GM12878 (cell line): ENCODE measurements around the gene ACSF3. TPM values are rescaled to one million over a fixed set of nuclear protein-coding genes. Genes with fewer than 3 reads are reported as not detected.

Experiments used
- ATAC-seq: fragments of 200-7000 bp; cut with Tn5 transposase; 3 replicates; pipeline ENCODE4 v1.9.1; 2020; ENCODE audit warnings: mild to moderate bottlenecking, moderate library complexity
- BruUV-seq: library from RNA; stranded (reverse); fragments of 400-500 nt; replicated peaks from 2 replicates; lab custom pipeline; 2021; lab: Mats Ljungman, UMichigan
- CTCF ChIA-PET: fragments of 300-600 bp; sonication (Branson Sonifier 250); formaldehyde crosslinking; extraction: SDS; loops from one replicate; lab custom pipeline; 2021; ENCODE audit warnings: inconsistent platforms; lab: Yijun Ruan, JAX
- POLR2A ChIA-PET: fragments of 350-600 bp; formaldehyde crosslinking; extraction: SDS; loops from one replicate; lab custom pipeline; 2021; ENCODE audit warnings: inconsistent platforms; lab: Charles Lee
- RAD21 ChIA-PET: fragments of 300-600 bp; sonication (Branson Sonifier 250); formaldehyde crosslinking; loops from one replicate; lab custom pipeline; 2023; ENCODE audit warnings: antibody characterized with exemption; ENCODE audit not compliant: unreplicated experiment; lab: Charles Lee
- SMC1A ChIA-PET: fragments of 300-600 bp; sonication (Branson Sonifier 250); formaldehyde crosslinking; loops from one replicate; lab custom pipeline; 2023; ENCODE audit not compliant: unreplicated experiment, uncharacterized antibody; lab: Charles Lee
- DNase-seq: peaks from one replicate; pipeline ENCODE4 v3.0.0-alpha.2; 2011; ENCODE audit warnings: low read depth, low spot score
- FAIRE-seq: peaks from 3 replicates; lab custom pipeline; 2011; peaks lifted over from hg19 to GRCh38; lab: Jason Lieb, UNC
- H2AFZ ChIP-seq: 2 replicates; pipeline ENCODE4 v1.6.0; 2011; ENCODE audit warnings: low read depth, low read length, control low read depth; ENCODE audit not compliant: control insufficient read depth
- H3K27ac ChIP-seq: 2 replicates; pipeline ENCODE4 v1.5.1; 2011; ENCODE audit warnings: control low read depth; ENCODE audit not compliant: control insufficient read depth, insufficient read depth
- H3K27me3 ChIP-seq, 2 experiments: replicated peaks in 1 of 2; 2 replicates each; pipeline versions ENCODE4 v1.6.0 to v1.6.1; 2011; ENCODE audit warnings: low read length in 1 of 2; ENCODE audit not compliant: control insufficient read depth in 2 of 2, insufficient read depth in 2 of 2
- H3K36me3 ChIP-seq, 2 experiments: 2 replicates each; pipeline ENCODE4 v1.5.1; 2011; ENCODE audit warnings: low read length in 1 of 2; ENCODE audit not compliant: control insufficient read depth in 2 of 2, insufficient read depth in 2 of 2
- H3K4me1 ChIP-seq: 2 replicates; pipeline ENCODE4 v1.6.1; 2011; ENCODE audit warnings: mild to moderate bottlenecking, low read length, moderate library complexity, mixed read lengths; ENCODE audit not compliant: control insufficient read depth, insufficient read depth
- H3K4me2 ChIP-seq: 2 replicates; pipeline ENCODE4 v1.6.0; 2011; ENCODE audit warnings: control low read depth; ENCODE audit not compliant: control insufficient read depth, insufficient read depth
- H3K4me3 ChIP-seq: fragments of 200-600 bp; sonication (generic); 2 replicates; pipeline ENCODE4 v1.5.1; 2016
- H3K79me2 ChIP-seq: 2 replicates; pipeline ENCODE4 v1.6.0; 2011; ENCODE audit warnings: low read length; ENCODE audit not compliant: control insufficient read depth, insufficient read depth
- H3K9ac ChIP-seq: 2 replicates; pipeline ENCODE4 v1.8.0; 2011; ENCODE audit warnings: low read length, control low read depth, mixed read lengths; ENCODE audit not compliant: control insufficient read depth, insufficient read depth
- H3K9me3 ChIP-seq: replicated peaks from 3 replicates; pipeline ENCODE4 v1.5.1; 2011; ENCODE audit warnings: mild to moderate bottlenecking, low read length; ENCODE audit not compliant: control insufficient read depth, insufficient read depth
- H4K20me1 ChIP-seq: 2 replicates; pipeline ENCODE4 v1.6.0; 2011; ENCODE audit not compliant: control insufficient read depth, insufficient read depth
- ETV6 ChIP-seq, 2 experiments: fragments of 450-650 bp in 1 of 2; IDR thresholded peaks in 1 of 2; conservative IDR thresholded peaks in 1 of 2; 2 replicates each; pipeline ENCODE4 v1.6.1; 2014; ENCODE audit warnings: antibody characterized with exemption in 1 of 2, borderline replicate concordance in 1 of 2, low read depth in 1 of 2, mild to moderate bottlenecking in 1 of 2, moderate library complexity in 1 of 2
- RAD21 ChIP-seq: IDR thresholded peaks from 2 replicates; pipeline ENCODE4 v1.6.1; 2011; ENCODE audit warnings: mild to moderate bottlenecking, low read depth, low read length, moderate library complexity; ENCODE audit not compliant: insufficient read depth
- ZBTB11 ChIP-seq: fragments of 450-650 bp; formaldehyde crosslinking; IDR thresholded peaks from 2 replicates; pipeline ENCODE4 v1.5.0; 2022; ENCODE audit warnings: mild to moderate bottlenecking, missing genetic modification characterization
- WGBS: methylation state at CpG from one replicate; pipeline ENCODE4 v1.1.6; 2016; ENCODE audit warnings: low lambda C conversion rate; ENCODE audit not compliant: insufficient replicate concordance, insufficient coverage; ENCODE audit errors: missing lambda C conversion rate; 5-methylcytosine and 5-hydroxymethylcytosine counted together
- in situ Hi-C: fragments of 300-500 bp; cut with MboI; formaldehyde crosslinking; loops from 9 replicates; pipeline ENCODE4 v1.14.3; 2018; ENCODE audit warnings: mixed read lengths
- intact Hi-C: fragments of 100-400 bp; cut with micrococcal nuclease; formaldehyde crosslinking; loops from one replicate; pipeline ENCODE4 v1.14.2; 2022; ENCODE audit not compliant: unreplicated experiment
- polyA plus RNA-seq, 11 experiments: library from polyadenylated mRNA; depleted of rRNA in 4 of 11; unstranded in 6 of 11; stranded (reverse) in 5 of 11; fragments of >200 nt; fragmentation: Nextera tagmentation in 4 of 11; fragmentation: Illumina TruSeq in 1 of 11; extraction: Ambion mirVana in 4 of 11; extraction: Trizol in 1 of 11; gene quantifications; 1 replicate in 1 of 11; 2 replicates in 10 of 11; pipeline versions ENCODE4 v1.2.1 to v1.2.3, GENCODE V29; 2011 to 2016; ENCODE audit warnings: inconsistent platforms in 2 of 11, missing spikeins in 2 of 11, low read depth in 1 of 11
- total RNA-seq, 4 experiments: library from RNA; depleted of rRNA in 3 of 4; stranded (reverse); fragments of >200 nt in 3 of 4; fragmentation: Illumina TruSeq in 1 of 4; extraction: Trizol in 1 of 4; gene quantifications; 2 replicates each; pipeline versions ENCODE4 v1.2.1 to v1.2.3, GENCODE V29; 2013 to 2021

The ACSF3 gene
- total and polyA plus RNA-seq, 10 of the 15 experiments (the other 5 are each of a cell fraction or from before 2014, with no cell fraction given) = 1.0 to 44.4 (median 25.8) TPM

GRCh38 chr16:89129378-89129777 lies 35.7 kb downstream of the ACSF3 start:
- no peak overlapping the region for H3K4me3 ChIP-seq
- ChIA-PET RAD21 (interaction anchor here (0.7 kb wide), 1 partner anchor 31 kb away, joined by 3 read pairs; no protein-coding TSS in a partner anchor), CTCF (interaction anchor here (1.0 kb wide), 1 partner anchor 38 kb away, joined by 3 read pairs; no protein-coding TSS in a partner anchor), SMC1A (no interaction called here), POLR2A (interaction anchor here (0.6 kb wide), 1 partner anchor 30 kb away, joined by 3 read pairs; no protein-coding TSS in a partner anchor)
- FAIRE-seq (peak; percentile 56), ATAC-seq (no peak), DNase-seq (no peak)
- peaks cover 13% of the 10 kb centered on the region for H3K9me3 ChIP-seq
- peaks cover 10 to 23% of the 10 kb centered on the region in 2 experiments for H3K36me3 ChIP-seq
- BruUV-seq = no TSS peak
- no peaks in the 10 kb centered on the region; the same call in 1 of the 2 replicates for H3K79me2 ChIP-seq
- TF ChIP-seq RAD21 = no peak
- no peak for TF ChIP-seq ZBTB11 (CRISPR knock-in tag)
- no peak for TF ChIP-seq ETV6 (conservative IDR thresholded peaks at IDR 0.05 in 1 of 2, IDR thresholded peaks at IDR 0.05 in 1 of 2; ENCODE audit: borderline replicate concordance in 1 of 2, low read depth in 1 of 2)
- H3K4me1 ChIP-seq = 0 out of 2 replicates have a peak, but pooled peaks cover 7% of the 10 kb centered on the region
- no peak overlapping the region for H3K9ac ChIP-seq
- H3K4me2 ChIP-seq = no peak overlapping the region
- H4K20me1 ChIP-seq = no peaks in the 10 kb centered on the region
- H3K27ac ChIP-seq = no peak overlapping the region
- in situ Hi-C loops = no loop called here
- H3K27me3 ChIP-seq = no peaks in the 10 kb centered on the region
- intact Hi-C loops = no loop called here
- H2AFZ ChIP-seq = no peak overlapping the region
- 100% methylated on average over 1 of the region's 1 CpG for WGBS
